Breast epithelium (tissue), 4 donors: ENCODE measurements around the gene ASB7. TPM values are rescaled to one million over a fixed set of nuclear protein-coding genes. Genes with fewer than 3 reads are reported as not detected.
A peak's percentile ranks its signal among the peaks of the same experiment; 100 is the strongest.
"Not testable (repeated sequence)": the region's sequence is repeated elsewhere in the genome, so short reads cannot be mapped to it uniquely, and the experiment has no call there.

Experiments
- DNase-seq, 2 donors: peaks; one replicate each; pipeline ENCODE4 v3.0.0-alpha.2; 2019; ENCODE audit warnings: low spot score in 2 of 2
- H3K27ac ChIP-seq, 2 donors: fragments of 200-600 bp; sonication (generic) in 1 of 2; one replicate each; pipeline ENCODE4 v1.5.1; 2016 to 2019; ENCODE audit warnings: mild to moderate bottlenecking in 1 of 2
- H3K27me3 ChIP-seq, 2 donors: fragments of 200-600 bp; sonication (generic) in 1 of 2; one replicate each; pipeline versions ENCODE4 v1.5.1 to v1.6.0; 2017 to 2019; ENCODE audit warnings: control low read depth in 1 of 2, mild to moderate bottlenecking in 1 of 2
- H3K36me3 ChIP-seq: fragments of 200-600 bp; one replicate; pipeline ENCODE4 v1.5.1; 2019
- H3K4me1 ChIP-seq, 2 donors: fragments of 200-600 bp; sonication (generic); one replicate each; pipeline ENCODE4 v1.5.1; 2016 to 2019; ENCODE audit warnings: control low read depth in 1 of 2
- H3K4me3 ChIP-seq, 3 donors: fragments of 200-600 bp; sonication (generic); 1 replicate in 2 of 3; 2 replicates in 1 of 3; pipeline ENCODE4 v1.5.1; 2016 to 2019; ENCODE audit warnings: mild to moderate bottlenecking in 3 of 3, moderate library complexity in 2 of 3
- H3K9me3 ChIP-seq, 2 donors: fragments of 200-600 bp; sonication (generic) in 1 of 2; one replicate each; pipeline ENCODE4 v1.5.1; 2016 to 2019; ENCODE audit warnings: control low read depth in 1 of 2
- POLR2A ChIP-seq: fragments of 450-650 bp; IDR thresholded peaks from one replicate; pipeline ENCODE4 v1.6.1; 2016; ENCODE audit warnings: antibody characterized with exemption, mild to moderate bottlenecking, moderate library complexity
- POLR2AphosphoS5 ChIP-seq, 3 donors: sonication (generic); formaldehyde crosslinking; IDR thresholded peaks; one replicate each; pipeline ENCODE4 v1.6.1; 2017; ENCODE audit warnings: antibody characterized with exemption in 3 of 3
- intact Hi-C: fragments of 100-400 bp; cut with DNase I; formaldehyde crosslinking; loops from one replicate; pipeline ENCODE4 v1.15.1; 2023; ENCODE audit warnings: low total_unique reads
- total RNA-seq, 3 donors: library from RNA; depleted of rRNA; stranded (reverse); fragments of >200 nt; gene quantifications; one replicate each; pipeline ENCODE4 v1.1.0, GENCODE V29; 2016
- TF ChIP-seq, protein P1 (sequence below), 3 donors: fragments of 450-650 bp; IDR thresholded peaks; one replicate each; pipeline ENCODE4 v1.5.1; 2016 to 2017; ENCODE audit warnings: antibody characterized with exemption in 3 of 3, mild to moderate bottlenecking in 3 of 3, moderate library complexity in 3 of 3

Gene ASB7
- total RNA-seq, 3 donors from 2014 or later = 10.7 to 17.1 (median 12.1) TPM

DNA sequence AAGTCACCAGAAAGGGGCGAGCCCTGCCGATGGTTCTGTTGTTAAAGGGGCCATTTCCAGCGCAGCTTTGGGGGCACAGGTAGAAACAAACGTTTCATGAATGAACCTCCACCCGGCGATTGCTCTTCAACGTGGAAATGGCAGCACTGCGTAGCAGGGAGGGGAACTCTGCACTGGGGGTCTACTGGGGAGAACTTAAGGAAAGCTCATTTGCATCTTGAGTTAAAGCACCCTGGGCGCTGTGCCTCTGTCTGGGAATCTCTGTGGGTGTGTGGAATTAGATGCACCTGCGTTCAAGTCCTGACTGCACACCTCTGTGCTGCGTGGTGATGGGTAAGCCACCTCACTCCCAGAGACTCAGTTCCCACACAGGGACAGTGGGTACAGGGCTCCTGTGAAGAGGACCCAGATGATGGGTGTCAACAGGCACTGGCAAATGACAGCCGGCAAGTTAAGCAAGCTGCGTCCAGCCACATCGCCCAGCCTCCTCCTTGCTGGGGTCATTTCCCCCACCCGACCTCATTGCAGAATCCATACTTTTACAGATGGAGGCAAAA, 68.8 kb downstream of the ASB7 start:
- Histone ChIP-seq H3K36me3 (no peaks in the 10 kb centered on the region), H3K27ac (peak overlapping the region in 1 of 2 donors; percentile 32), H3K4me3 (no peak overlapping the region), H3K9me3 (no peaks in the 10 kb centered on the region), H3K27me3 (no peaks in the 10 kb centered on the region), H3K4me1 (no peaks in the 10 kb centered on the region)
- TF ChIP-seq POLR2A = no peak
- TF ChIP-seq, protein P1, sequence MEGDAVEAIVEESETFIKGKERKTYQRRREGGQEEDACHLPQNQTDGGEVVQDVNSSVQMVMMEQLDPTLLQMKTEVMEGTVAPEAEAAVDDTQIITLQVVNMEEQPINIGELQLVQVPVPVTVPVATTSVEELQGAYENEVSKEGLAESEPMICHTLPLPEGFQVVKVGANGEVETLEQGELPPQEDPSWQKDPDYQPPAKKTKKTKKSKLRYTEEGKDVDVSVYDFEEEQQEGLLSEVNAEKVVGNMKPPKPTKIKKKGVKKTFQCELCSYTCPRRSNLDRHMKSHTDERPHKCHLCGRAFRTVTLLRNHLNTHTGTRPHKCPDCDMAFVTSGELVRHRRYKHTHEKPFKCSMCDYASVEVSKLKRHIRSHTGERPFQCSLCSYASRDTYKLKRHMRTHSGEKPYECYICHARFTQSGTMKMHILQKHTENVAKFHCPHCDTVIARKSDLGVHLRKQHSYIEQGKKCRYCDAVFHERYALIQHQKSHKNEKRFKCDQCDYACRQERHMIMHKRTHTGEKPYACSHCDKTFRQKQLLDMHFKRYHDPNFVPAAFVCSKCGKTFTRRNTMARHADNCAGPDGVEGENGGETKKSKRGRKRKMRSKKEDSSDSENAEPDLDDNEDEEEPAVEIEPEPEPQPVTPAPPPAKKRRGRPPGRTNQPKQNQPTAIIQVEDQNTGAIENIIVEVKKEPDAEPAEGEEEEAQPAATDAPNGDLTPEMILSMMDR (IDR thresholded peaks at IDR 0.05) = no peak
- DNase-seq = no peak
- intact Hi-C loops = no loop called here

DNA sequence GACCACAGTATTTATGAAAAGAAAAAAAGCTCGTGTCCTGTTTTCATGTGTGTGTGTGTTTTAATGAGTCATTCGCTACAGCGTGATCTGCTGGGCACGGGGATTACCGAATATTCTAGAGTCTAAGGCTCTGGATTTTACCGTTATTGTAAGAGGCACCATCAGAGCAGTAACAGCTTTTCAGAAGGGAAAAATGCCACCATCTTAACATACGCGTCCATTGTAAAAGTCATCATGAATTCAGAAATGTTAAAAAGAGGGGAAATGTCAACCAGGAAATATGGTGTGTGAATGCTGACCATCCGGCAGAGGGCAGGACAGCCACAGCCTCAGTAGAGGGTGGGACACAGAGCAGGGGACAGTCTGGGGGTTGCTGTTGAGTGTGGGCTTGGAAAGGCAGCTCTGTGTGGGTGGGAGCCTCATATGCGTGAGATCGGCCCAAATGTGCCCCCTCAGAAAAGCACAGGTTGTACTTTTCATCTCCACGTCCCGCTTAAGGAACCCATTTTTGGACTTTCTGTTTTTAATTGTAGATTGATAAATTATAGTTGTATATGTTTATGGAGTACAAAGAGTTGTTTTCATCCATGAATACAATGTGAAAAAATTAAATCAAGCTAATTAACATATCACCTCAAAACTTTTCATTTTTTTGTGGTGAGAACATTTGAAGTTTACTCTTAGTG, 69.6 kb downstream of the ASB7 start:
- TF ChIP-seq POLR2AphosphoS5 (IDR thresholded peaks at IDR 0.05) = no peak
- no peak for TF ChIP-seq POLR2A
- TF ChIP-seq, protein P1 (IDR thresholded peaks at IDR 0.05) = peak; percentile 18 to 44 (median 43)
- H3K9me3 ChIP-seq = no peaks in the 10 kb centered on the region
- no peaks in the 10 kb centered on the region for H3K36me3 ChIP-seq
- H3K4me1 ChIP-seq = no peaks in the 10 kb centered on the region
- no peak for DNase-seq
- intact Hi-C loops = no loop called here
- H3K27ac ChIP-seq = no peak overlapping the region
- H3K4me3 ChIP-seq = no peak overlapping the region
- no peaks in the 10 kb centered on the region for H3K27me3 ChIP-seq

DNA sequence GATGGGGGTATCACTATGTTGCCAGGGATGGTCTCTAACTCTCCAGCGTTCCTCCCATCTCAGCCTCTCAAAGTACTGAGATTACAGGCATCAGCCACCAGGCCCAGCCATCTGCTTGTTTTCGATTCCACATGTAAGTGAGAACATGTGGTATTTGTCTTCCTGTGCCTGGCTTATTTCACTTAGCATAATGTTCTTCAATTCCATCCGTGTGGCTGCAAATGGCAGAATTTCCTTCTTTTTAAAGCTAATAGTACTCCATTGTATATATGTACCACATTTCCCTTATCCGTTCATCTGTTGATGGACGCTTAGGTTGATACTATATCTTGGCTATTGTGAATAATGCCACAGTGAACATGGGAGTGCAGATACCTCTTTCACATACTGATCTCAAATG, 70.6 kb downstream of the ASB7 start:
- no peak overlapping the region for H3K4me3 ChIP-seq
- no peaks in the 10 kb centered on the region for H3K27me3 ChIP-seq
- no peaks in the 10 kb centered on the region for H3K36me3 ChIP-seq
- intact Hi-C loops = no loop called here
- no peak for DNase-seq
- H3K9me3 ChIP-seq = no peaks in the 10 kb centered on the region
- H3K27ac ChIP-seq = no peak overlapping the region
- TF ChIP-seq, protein P1 (IDR thresholded peaks at IDR 0.05) = no peak
- no peaks in the 10 kb centered on the region for H3K4me1 ChIP-seq

DNA sequence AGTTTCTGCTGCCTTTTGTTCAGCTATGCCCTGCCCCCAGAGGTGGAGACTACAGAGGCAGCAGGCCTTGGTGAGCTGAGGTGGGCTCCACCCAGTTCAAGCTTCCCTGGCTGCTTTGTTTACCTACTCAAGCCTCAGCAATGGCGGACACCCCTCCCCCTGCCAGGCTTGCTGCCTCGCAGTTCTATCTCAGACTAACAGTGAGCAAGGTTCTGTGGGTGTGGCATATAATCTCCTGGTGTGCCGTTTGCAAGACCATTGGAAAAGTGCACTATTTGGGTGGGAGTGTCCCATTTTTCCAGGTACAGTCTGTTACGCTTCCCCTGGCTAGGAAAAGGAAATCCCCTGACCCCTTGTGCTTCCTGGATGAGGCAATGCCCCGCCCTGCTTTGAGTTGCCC, 76.8 kb downstream of the ASB7 start:
- intact Hi-C loops, H3K9me3 ChIP-seq, H3K27ac ChIP-seq, H3K36me3 ChIP-seq, DNase-seq, H3K4me1 ChIP-seq, H3K4me3 ChIP-seq, H3K27me3 ChIP-seq: not testable (repeated sequence)

DNA sequence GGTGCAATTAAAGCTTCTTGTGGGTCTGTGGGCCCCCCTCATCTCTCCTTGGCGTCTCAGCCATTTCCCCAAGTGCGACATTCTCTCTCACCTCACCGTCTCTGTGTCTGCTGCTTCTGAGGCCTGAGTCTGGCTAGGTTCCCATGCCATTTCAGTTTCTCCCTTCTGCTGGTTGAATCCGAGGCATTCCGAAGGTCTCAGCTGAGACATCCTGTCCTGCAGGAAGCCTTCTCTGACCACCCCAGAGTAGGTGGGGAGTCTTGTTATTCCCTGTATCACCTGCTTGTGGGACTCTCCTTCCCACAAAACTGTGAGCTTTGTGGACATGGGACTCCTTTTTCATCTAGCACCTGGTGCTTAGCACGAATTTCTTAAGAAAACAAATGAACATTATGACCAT, 78.3 kb downstream of the ASB7 start:
- no peak overlapping the region for H3K27ac ChIP-seq

More for the DNA sequence above, 78.3 kb downstream of the ASB7 start:
- Histone ChIP-seq H3K27me3 (no peaks in the 10 kb centered on the region), H3K4me1 (no peaks in the 10 kb centered on the region), H3K4me3 (no peak overlapping the region), H3K36me3 (no peaks in the 10 kb centered on the region), H3K9me3 (peaks cover 0 to 6% of the 10 kb centered on the region in 2 donors)
- no peak for DNase-seq
- intact Hi-C loops = no loop called here
- TF ChIP-seq POLR2AphosphoS5 (IDR thresholded peaks at IDR 0.05) (no peak), POLR2A (no peak)
- TF ChIP-seq, protein P1 (IDR thresholded peaks at IDR 0.05) = no peak
